ENCODE results near the gene CSF1. TPM values are rescaled to one million over a fixed set of nuclear protein-coding genes. Genes with fewer than 3 reads are reported as not detected.

CSF1 gene
- total and polyA plus RNA-seq, 2 donors (not counting 1 experiment from before 2014, with no cell fraction given): 28.6 to 48.9 TPM

Other genes starting within 250 kb of the CSF1 start
- gene GSTM2, start 242.8 kb upstream of the CSF1 start, total RNA-seq: 21.1 and 28.2 TPM in 2 replicates
- gene GSTM2, start 242.8 kb upstream of the CSF1 start, polyA plus RNA-seq: 67.7 and 71.1 TPM in 2 replicates
- gene GSTM1, start 223.0 kb upstream of the CSF1 start, total RNA-seq: 14.4 TPM in 1 of 2 replicates, not detected in the other
- gene GSTM1, start 223.0 kb upstream of the CSF1 start, polyA plus RNA-seq: 0.55 and 38.0 TPM in 2 replicates
- gene GSTM5, start 198.6 kb upstream of the CSF1 start, total RNA-seq: 16.4 and 21.6 TPM in 2 replicates
- 6.1 and 7.5 TPM in 2 replicates for gene GSTM5, start 198.6 kb upstream of the CSF1 start, polyA plus RNA-seq
- gene GSTM3, start 169.8 kb upstream of the CSF1 start, total RNA-seq: 37.0 and 51.4 TPM in 2 replicates
- 90.0 and 207 TPM in 2 replicates for gene GSTM3, start 169.8 kb upstream of the CSF1 start, polyA plus RNA-seq
- gene EPS8L3, start 146.9 kb upstream of the CSF1 start, total RNA-seq: not detected in 2 replicates
- gene EPS8L3, start 146.9 kb upstream of the CSF1 start, polyA plus RNA-seq: not detected in 2 replicates
- 60.1 and 70.5 TPM in 2 replicates for gene AHCYL1, start 73.9 kb downstream of the CSF1 start, total RNA-seq
- 73.4 and 83.3 TPM in 2 replicates for gene AHCYL1, start 73.9 kb downstream of the CSF1 start, polyA plus RNA-seq
- gene STRIP1, start 123.8 kb downstream of the CSF1 start, total RNA-seq: 41.9 and 43.8 TPM in 2 replicates
- gene STRIP1, start 123.8 kb downstream of the CSF1 start, polyA plus RNA-seq: 17.2 and 27.0 TPM in 2 replicates
- gene ALX3, start 159.8 kb downstream of the CSF1 start, total RNA-seq: not detected in 2 replicates
- gene ALX3, start 159.8 kb downstream of the CSF1 start, polyA plus RNA-seq: not detected in 2 replicates
- gene UBL4B, start 201.6 kb downstream of the CSF1 start, total RNA-seq: under 0.01 TPM in 1 of 2 replicates, not detected in the other
- gene UBL4B, start 201.6 kb downstream of the CSF1 start, polyA plus RNA-seq: not detected in 2 replicates
- under 0.01 TPM in 1 of 2 replicates, not detected in the other for gene SLC6A17, start 239.6 kb downstream of the CSF1 start, total RNA-seq
- 0.09 and 0.14 TPM in 2 replicates for gene SLC6A17, start 239.6 kb downstream of the CSF1 start, polyA plus RNA-seq